Rectal smooth muscle tissue (tissue), 1 donor: ENCODE data around the gene ATP6AP1.

ENCODE experiments used
- H3K27ac ChIP-seq: one replicate; pipeline ENCODE4 v1.7.0; 2013; ENCODE audit warnings: low read depth, low read length, inconsistent platforms
- H3K27me3 ChIP-seq: one replicate; pipeline ENCODE4 v1.7.0; 2013; ENCODE audit warnings: low read length; ENCODE audit not compliant: control insufficient read depth, insufficient read depth
- H3K36me3 ChIP-seq: one replicate; pipeline ENCODE4 v1.7.0; 2013; ENCODE audit warnings: low read length; ENCODE audit not compliant: control insufficient read depth, insufficient read depth
- H3K4me1 ChIP-seq: one replicate; pipeline ENCODE4 v1.7.0; 2013; ENCODE audit warnings: low read length; ENCODE audit not compliant: control insufficient read depth, insufficient read depth
- H3K4me3 ChIP-seq: one replicate; pipeline ENCODE4 v1.7.0; 2013; ENCODE audit warnings: low read length
- H3K9ac ChIP-seq: one replicate; pipeline ENCODE4 v1.7.0; 2013; ENCODE audit warnings: low read length

The ATP6AP1 gene

GRCh38 chrX:154466036-154466435 is 37.6 kb downstream of the ATP6AP1 start:
- H3K27ac ChIP-seq: no peak overlapping the region
- no peak overlapping the region for H3K4me3 ChIP-seq
- H3K4me1 ChIP-seq: no peaks in the 10 kb centered on the region
- H3K36me3 ChIP-seq: peaks cover 4% of the 10 kb centered on the region
- no peak overlapping the region for H3K9ac ChIP-seq
- peaks cover 3% of the 10 kb centered on the region for H3K27me3 ChIP-seq

DNA sequence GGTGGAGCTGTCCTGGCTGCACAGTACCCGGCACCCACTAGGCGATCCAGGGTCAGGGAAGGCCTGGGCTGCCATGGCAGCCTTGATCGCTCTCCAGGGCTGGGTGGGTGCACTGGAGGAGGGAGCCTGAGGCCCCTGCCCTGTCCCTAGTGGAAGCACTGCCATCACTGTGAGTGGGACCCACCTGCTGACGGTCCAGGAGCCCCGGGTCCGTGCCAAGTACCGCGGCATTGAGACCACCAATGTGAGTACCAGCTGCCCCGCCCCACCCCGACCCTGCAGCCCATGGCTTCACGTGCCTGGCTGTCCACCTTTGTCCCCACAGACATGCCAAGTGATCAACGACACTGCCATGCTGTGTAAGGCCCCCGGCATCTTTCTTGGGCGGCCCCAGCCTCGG is 38.4 kb downstream of the ATP6AP1 start:
- peaks cover 4% of the 10 kb centered on the region for H3K36me3 ChIP-seq
- peaks cover 3% of the 10 kb centered on the region for H3K27me3 ChIP-seq
- no peak overlapping the region for H3K27ac ChIP-seq
- H3K9ac ChIP-seq: no peak overlapping the region
- H3K4me3 ChIP-seq: no peak overlapping the region
- H3K4me1 ChIP-seq: no peaks in the 10 kb centered on the region

- H3K36me3 ChIP-seq: peaks cover 4% of the 10 kb centered on the region
- H3K4me3 ChIP-seq: no peak overlapping the region
- peaks cover 2% of the 10 kb centered on the region for H3K27me3 ChIP-seq
- H3K4me1 ChIP-seq: no peaks in the 10 kb centered on the region
- no peak overlapping the region for H3K9ac ChIP-seq
- no peak overlapping the region for H3K27ac ChIP-seq
These were observed 39.1 kb downstream of the ATP6AP1 start for GRCh38 chrX:154467556-154467955.

GRCh38 chrX:154468217-154468616 is 39.7 kb downstream of the ATP6AP1 start:
- no peak overlapping the region for H3K9ac ChIP-seq
- no peak overlapping the region for H3K4me3 ChIP-seq
- no peaks in the 10 kb centered on the region for H3K4me1 ChIP-seq
- no peak overlapping the region for H3K27ac ChIP-seq
- no peaks in the 10 kb centered on the region for H3K27me3 ChIP-seq
- H3K36me3 ChIP-seq: peaks cover 4% of the 10 kb centered on the region

- Histone ChIP-seq H3K9ac (no peak overlapping the region), H3K4me3 (no peak overlapping the region), H3K27ac (no peak overlapping the region), H3K4me1 (no peaks in the 10 kb centered on the region), H3K36me3 (peaks cover 4% of the 10 kb centered on the region), H3K27me3 (no peaks in the 10 kb centered on the region)
These were observed 40.6 kb downstream of the ATP6AP1 start for GRCh38 chrX:154469114-154469513.

GRCh38 chrX:154469880-154470279 is 41.4 kb downstream of the ATP6AP1 start:
- H3K4me1 ChIP-seq: no peaks in the 10 kb centered on the region
- H3K9ac ChIP-seq: no peak overlapping the region
- H3K27ac ChIP-seq: no peak overlapping the region
- H3K27me3 ChIP-seq: no peaks in the 10 kb centered on the region
- no peak overlapping the region for H3K4me3 ChIP-seq
- H3K36me3 ChIP-seq: peaks cover 4% of the 10 kb centered on the region

- Histone ChIP-seq H3K27ac (no peak overlapping the region), H3K4me1 (no peaks in the 10 kb centered on the region), H3K27me3 (no peaks in the 10 kb centered on the region), H3K4me3 (no peak overlapping the region), H3K36me3 (peaks cover 3% of the 10 kb centered on the region), H3K9ac (no peak overlapping the region)
These were observed 42.0 kb downstream of the ATP6AP1 start for GRCh38 chrX:154470434-154470833.

- no peaks in the 10 kb centered on the region for H3K4me1 ChIP-seq
- no peak overlapping the region for H3K9ac ChIP-seq
- H3K4me3 ChIP-seq: no peak overlapping the region
- H3K27ac ChIP-seq: no peak overlapping the region
- no peaks in the 10 kb centered on the region for H3K36me3 ChIP-seq
- H3K27me3 ChIP-seq: no peaks in the 10 kb centered on the region
These were observed 42.6 kb downstream of the ATP6AP1 start for GRCh38 chrX:154470914-154471568.

DNA sequence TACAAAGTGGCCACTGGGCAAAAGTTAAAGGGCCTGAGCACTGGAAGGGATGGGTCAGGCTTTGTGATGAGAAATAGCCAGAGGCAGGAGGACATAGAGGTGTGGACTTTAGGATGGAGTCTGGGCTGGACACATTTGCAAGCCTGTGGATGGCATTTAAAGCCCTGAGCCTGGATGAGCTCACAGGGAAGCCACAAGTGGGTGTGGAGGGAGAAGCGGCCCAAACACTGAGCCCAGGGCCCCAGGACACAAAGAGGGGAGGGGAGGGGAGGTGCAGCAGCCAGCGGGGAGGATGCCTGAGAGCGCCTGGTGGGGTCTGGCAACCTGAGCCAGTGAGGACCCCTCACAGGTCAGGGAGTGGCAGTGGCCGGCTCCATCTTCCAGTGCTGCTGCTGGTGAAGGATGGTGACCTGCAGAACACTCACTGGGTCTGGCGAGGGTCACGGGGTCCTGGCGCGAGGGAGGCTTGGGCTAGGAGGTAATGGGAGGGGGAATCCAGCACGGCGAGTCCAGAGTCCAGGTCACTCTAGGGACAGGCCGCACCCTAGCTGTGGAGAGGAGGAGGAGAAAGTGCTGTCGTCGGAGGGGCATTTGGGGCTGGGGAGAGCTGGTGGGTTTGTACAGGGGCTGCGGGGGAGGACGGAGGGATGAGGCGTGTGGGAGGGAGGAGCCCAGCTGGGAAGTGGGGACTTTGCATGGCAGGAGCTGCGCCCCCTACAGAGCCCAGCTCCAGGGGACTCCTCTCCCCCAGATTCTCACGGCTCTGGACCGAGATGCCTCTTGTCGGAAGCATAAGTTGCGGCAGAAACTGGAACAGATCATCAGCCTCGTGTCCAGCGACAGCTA is 43.6 kb downstream of the ATP6AP1 start:
- Histone ChIP-seq H3K4me1 (no peaks in the 10 kb centered on the region), H3K27ac (no peak overlapping the region), H3K9ac (no peak overlapping the region), H3K36me3 (peaks cover 2% of the 10 kb centered on the region), H3K27me3 (no peaks in the 10 kb centered on the region), H3K4me3 (no peak overlapping the region)

- Histone ChIP-seq H3K36me3 (peaks cover 2% of the 10 kb centered on the region), H3K27me3 (no peaks in the 10 kb centered on the region), H3K4me1 (no peaks in the 10 kb centered on the region), H3K27ac (no peak overlapping the region), H3K4me3 (no peak overlapping the region), H3K9ac (no peak overlapping the region)
These were observed 44.5 kb downstream of the ATP6AP1 start for GRCh38 chrX:154472685-154473632.

GRCh38 chrX:154473683-154474082 is 45.2 kb downstream of the ATP6AP1 start:
- Histone ChIP-seq H3K27ac (no peak overlapping the region), H3K4me1 (no peaks in the 10 kb centered on the region), H3K9ac (no peak overlapping the region), H3K4me3 (no peak overlapping the region), H3K27me3 (no peaks in the 10 kb centered on the region), H3K36me3 (peaks cover 2% of the 10 kb centered on the region)

GRCh38 chrX:154476821-154477220 is 48.3 kb downstream of the ATP6AP1 start:
- H3K36me3 ChIP-seq: peaks cover 2% of the 10 kb centered on the region
- no peak overlapping the region for H3K4me3 ChIP-seq
- no peak overlapping the region for H3K9ac ChIP-seq
- H3K27me3 ChIP-seq: no peaks in the 10 kb centered on the region
- H3K4me1 ChIP-seq: no peaks in the 10 kb centered on the region
- no peak overlapping the region for H3K27ac ChIP-seq
